Measurements from ENCODE around the gene CALR3.
"Not testable (repeated sequence)": the region's sequence is repeated elsewhere in the genome, so short reads cannot be mapped to it uniquely, and the experiment has no call there.

The CALR3 gene

DNA sequence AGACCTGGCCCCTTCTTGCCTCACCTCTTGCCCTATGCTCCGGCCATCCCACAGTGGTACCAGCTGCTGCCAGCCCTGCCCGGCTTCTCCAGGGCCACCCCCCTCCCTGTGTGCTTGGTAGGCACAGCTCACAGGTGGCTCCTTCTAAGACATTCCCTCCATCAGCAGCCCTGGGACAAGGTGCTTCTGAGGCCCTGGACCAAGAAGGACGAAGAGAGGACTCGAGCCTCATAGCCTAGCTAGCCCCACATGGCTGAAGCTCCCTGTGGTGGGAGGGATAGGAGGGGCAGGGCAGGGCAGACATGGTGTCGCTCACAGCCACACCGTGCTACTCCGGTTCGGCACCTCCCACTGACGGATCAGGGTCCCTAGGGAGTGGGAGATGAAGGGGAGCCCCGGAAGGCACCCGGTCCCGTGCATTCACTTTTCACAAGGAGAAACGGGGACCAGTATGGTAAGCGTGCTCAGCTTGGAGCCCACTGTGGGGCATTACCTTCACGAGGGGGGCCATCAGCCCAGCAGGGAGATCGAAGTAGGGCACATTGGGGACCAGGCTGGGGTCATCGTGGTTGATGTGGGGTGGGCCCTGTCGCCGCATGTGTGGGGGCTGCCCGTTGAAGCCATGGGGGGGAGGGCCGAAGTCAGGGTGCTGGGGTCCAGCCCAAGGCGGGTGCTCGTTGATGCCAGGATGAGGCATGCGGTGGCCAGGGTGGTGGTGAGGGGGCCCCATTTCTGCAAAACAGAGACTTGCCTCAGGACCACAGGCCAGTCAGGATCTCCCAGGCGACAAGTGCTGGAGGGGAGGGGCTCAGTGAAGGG, 26.8 kb upstream of the CALR3 start:
- no peak for DNase-seq

DNA sequence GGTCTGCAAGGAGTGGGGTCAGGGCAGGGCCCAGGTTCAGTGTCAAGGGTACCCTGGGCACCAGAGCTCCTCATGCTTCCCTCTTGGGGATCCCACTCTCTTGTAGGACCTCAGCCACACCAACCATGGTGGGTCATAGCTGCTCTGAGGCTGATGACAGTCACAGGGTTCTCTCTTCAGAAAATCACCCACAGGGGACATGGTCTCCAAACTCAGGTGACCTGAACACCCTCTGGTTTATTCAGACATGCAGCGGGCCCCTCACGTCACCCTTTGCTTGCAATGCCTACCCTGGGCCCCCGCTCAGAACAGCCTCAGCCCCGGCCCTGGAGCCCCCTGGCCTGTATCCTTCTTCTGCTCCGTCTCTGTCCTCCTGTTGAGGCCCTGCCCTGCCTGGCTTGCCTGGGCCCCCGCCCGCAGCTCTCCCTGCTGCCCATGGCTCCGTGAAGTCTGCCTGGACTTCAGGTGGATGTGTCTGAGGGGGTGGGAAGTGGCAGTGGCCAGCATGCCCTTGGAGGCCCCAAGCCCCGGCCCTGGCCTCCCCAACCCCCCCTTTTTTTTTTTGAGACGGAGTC, 25.8 kb upstream of the CALR3 start:
- DNase-seq: no peak

DNA sequence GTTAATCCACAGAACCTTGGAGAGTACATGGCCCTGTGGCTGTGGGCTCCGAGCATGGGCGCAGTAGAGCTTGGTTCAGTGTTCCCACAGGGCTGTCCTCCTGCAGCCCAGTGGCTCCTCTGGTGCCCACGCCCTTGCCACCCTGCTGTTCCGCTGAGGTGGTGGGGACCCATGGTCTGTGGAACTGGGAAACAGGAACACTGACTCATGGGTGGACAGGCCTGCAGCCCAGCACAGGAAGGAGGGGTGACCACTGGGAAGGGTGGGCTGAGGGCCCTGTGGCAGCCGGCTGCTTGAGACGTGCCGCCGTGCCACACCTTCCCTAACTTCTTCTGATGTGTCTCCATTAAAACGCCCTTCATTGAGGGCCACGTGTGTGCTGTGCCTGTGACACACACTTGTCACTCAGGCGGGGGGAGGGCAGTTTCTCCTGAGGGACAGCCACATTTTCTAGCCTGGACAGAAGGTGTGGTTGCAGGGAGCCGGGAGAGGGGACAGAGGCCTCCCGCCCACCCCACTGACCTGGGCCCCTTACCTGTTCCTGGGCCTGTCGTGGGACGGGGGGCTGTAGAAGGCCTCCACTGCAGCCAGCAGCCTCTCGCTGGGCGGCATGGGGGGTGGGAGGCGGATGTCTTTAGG, 25.1 kb upstream of the CALR3 start:
- DNase-seq: no peak

DNA sequence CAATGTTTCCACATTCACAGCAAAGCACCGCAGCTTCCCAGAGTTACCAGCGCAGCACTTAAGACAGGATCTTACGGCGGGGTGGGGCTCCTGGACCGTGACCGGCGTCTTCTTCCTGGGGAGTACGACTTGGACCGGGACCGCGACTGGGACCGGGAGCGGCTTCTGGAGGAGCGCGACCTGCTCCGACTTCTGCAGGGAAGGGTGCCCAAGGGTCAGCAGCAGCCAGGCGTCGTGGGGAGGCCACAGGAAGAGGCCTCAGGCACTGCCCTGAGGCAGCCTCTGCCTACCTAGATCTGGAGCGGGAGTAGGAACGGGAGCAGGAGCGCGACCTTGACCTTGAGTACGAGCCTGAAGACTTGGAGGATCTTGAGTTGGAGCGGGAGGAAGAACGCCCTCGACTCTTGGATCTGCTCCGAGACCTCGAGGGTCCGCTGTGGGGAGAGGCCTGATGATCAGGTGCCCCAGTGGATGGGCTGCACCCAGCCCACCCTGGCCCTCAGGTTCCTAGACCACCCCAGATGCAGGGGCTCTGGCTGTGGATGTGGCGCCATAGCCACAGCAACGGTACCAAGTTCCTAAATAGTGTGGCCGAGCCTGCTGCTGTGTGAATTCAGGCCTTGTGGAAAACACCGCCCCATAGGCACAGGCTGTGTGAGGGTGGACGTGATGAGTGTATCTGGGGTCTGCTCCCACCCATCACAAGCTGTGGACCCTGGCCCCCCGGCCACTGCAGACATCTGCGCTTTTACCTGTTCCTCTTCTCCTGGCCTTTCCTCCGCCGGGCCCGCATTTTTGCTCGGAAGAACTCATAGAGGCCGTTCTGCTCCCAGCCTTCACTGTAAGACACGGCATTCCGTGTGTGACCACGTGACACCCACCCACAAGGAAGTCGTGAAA, 24.4 kb upstream of the CALR3 start:
- DNase-seq: no peak

DNA sequence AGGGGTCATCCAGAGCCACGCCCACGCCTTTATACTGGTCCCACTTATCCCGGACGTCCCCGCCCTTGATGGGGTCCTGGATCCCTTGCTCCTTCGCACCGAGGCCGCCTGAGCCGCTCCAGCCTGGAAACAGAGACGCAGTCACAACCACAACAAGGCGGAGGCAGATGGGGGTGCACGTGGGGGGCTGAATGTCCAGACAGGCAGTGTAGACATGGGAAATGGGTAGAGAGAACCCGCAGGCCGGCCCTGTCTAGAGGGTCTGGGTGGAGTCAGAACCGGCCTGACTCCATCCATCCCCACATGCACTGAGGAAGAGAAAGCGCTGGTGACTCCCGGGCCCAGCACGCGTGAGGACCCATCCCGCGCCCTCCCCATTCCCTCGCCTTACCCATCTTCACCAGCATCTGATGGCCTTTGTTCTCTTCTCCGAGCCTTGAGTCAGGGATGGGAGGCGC, 23.3 kb upstream of the CALR3 start:
- no peak for DNase-seq

DNA sequence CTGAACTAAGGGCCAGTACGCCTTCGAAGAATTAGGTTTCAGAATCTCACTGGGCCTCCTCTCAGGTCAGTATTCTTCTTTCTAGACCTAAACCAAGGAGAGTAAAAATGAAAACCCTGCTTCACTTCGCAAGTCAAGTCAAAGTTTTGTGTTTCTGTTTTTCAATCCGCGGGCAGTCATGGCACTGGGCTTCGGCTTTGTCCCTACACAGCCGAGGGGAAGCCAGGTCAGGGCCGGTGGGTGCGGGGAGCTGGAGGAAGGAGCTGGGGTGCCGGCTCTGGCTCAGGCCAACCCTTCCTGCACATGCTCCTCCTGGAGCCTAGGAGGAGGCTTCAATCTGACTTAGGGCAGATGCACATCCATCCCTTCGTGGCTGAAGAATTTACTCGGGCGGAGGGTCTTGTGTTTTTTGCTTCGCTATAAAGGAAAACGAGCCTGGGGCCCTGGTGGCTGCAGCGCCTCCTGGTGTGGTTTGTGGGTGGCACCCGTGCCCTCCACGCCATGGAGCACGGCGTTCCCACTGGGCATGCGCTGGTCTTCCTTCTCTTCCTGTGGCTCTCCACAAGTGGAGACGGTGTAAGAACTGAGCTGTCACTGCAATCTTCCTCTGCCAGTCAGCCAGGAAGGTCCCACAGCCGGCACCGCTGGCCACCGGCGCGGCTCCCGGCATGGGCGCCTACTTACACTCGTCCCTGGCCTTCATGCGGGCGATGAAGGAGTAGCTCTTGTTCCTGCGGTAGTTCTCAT, 22.7 kb upstream of the CALR3 start:
- no peak for DNase-seq

DNA sequence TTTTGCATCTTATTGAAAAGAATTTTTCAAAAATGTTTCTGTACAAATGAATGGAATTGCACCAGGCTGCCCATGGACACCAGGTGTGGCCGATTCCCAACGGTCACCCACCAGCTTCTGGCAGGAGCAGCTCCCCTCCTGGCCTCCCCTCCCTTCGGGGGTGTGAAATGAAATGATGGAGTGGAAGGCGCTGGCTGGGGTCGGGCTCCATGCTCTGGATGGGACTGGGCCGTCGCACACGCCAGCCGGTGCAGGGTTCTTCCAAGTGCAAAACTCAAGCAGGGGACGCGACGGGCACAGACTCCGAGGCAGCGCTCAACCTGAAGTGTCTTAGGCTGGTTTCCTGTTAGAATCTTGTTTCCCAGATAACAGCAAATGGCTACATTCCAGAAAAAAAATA, 22.1 kb upstream of the CALR3 start:
- DNase-seq: no peak

DNA sequence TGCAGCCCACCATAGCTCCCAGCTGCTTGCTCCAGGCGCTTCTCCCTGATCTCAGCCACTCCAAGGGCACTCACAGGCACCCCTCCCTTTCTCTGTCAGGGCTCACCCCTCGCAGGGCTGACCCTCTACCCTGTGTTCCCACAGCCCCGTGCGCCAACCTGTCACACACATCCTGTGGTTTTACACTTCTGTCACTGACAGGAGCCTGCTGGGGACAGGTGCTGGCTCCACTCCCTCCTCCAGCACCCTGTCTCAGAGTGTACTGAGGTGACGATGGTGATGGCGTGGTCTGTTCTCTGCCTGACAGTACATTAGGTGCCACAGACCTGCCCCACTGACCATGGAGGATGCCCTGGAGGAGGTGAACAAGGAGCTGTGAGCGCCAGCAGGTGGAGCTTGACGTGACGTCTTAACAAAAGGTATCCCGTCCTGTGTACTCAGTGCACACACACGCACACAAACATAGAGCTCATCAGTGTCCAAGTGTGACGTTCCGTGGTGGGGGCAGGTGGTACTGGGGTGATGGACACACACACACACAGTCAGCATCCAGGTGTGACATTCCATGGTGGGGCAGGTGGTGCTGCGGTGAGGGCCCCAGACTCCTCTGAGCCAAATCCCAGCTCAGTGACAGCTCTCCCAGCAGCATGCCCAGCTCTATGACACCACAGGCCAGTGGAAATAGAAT, 21.1 kb upstream of the CALR3 start:
- DNase-seq: no peak

DNA sequence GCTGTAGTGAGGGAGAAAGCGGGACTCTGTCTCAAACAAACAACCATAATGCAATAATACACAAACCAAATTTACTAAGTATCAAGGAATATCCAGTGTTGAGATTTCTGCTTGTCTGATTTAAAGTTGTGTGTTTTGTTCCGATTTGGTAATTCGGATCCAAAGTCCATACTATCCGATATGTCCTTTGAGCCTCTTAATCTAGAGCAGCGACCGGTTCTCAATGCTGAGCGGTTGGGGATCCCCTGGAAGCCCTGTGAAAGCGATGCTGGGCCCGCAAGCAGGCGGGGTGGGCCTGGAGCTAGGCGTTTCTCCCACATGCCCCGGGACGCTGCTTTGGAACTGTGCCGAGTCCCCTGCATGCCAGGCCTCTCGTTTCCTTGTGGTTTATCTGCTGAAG, 20.4 kb upstream of the CALR3 start:
- DNase-seq: no peak

DNA sequence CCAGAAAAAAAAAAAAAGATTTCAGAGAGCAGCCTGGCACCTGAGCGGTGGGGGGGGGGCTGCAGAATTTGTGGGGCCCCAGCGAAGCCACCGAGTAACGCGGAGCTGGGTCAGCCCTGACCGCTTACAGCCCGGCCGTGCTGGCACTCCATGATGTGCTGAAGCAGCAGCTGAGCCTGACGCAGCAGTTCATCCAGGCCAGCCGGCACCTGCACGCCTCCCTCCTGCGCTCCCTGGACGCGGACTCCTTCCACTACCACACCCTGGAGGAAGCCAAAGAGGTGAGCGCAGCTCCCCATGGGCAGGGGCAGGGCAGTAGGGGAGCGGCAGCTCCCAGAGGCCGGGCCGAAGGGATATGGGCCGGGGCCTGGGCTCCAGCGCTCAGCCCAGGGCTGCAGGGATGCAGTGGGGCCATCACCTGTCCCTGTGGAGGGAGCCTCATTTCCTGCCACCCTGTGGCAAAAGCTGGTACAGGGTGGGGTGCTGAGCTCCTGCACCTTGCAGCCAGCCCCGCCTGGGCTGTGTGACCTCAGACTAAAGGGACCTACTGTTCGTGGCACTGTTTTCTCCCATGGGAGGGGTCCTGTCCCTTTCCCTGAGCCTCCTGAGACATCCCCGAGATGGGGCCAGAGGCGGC, 18.5 kb upstream of the CALR3 start:
- no peak for DNase-seq

DNA sequence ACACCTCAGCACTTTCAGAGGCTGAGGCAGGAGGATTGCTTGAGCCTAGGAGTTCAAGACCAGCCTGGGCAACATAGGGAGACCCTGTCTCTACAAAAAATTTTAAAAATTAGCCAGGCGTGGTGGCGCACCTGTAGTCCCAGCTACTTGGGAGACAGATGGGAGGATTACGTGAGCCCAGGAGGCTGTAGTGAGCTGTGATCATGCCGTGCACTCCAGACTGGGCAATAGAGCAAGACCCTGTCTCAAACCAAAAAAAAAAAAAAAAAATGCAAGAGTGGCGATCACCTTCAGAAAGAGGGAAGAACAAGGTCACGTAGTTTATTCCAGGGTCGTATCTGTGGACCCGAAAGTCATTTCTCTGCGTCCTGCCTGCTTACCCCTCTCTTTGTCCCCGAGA, 16.6 kb upstream of the CALR3 start:
- DNase-seq: not testable (repeated sequence)

DNA sequence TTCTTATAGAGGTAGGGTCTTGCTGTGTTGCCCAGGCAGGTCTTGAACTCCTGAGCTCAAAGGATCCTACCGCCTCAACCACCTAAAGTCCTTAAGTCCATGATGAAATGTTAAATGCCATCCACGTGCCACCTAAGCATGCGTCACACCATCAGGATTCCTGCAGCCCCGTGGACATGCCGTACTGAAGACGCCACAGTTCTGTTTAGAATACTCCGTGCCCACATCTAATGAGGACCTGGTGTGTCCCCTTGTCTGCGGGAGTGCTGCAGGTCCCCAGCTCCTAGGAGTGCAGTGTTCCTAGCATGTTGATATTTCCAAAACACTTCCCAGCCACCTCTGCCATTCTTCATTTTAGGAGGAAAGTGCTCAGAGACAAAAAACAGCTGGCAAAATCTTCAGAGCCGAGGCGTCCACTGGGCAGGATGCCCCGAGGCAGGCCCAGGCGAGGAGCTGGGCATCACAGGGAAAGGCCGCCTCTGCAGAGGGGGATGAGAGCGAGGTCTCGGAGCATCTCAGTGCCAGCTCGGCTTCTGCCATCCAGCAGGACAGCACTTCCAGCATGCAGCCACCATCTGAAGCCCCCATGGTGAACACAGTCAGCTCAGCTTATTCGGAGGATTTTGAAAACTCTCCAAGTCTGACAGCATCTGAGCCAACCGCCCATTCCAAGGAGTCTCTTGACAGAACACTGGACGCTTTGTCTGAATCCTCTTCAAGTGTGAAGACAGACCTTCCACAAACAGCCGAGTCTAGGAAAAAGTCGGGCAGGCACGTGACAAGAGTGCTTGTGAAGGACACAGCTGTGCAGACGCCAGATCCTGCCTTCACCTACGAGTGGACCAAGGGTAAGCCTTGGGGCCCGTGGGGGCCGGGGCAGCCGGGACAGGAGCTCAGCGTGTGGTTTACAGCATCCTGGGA, 13.4 kb upstream of the CALR3 start:
- no peak for DNase-seq

DNA sequence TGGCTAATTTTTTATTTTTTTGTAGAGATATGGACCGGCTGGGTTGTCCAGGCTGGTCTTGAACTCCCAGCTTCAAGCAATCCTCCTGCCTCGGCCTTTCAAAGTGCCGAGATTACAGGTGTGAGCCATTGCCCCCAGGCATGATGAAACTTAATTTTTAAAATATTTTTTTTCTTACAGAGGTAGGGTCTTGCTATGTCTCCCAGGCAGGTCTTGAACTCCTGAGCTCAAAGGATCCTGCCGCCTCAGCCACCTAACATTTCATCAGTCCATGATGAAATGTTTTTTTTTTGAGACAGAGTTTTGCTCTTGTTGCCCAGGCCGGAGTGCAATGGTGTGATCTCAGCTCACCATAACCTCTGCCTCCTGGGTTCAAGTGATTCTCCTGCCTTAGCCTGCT, 12.6 kb upstream of the CALR3 start:
- no peak for DNase-seq

DNA sequence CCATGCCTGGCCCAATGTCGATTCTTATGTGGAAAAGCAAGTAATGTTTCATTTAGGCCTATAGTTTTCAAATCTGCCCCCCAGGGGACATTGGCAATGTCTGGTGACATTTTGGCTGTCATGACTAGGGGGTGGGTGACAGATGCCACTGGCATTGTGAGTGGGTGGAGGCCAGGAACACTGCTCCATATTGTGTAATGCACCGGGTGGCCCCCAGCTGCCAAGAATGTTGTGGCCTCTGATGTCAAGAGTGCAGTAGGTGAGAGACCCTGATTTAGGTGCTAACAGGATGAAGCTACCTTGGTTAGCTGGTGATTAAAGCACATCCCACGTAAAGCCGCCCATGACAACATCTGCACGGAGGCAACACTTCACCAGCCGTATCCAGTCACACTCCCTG, 11.0 kb upstream of the CALR3 start:
- no peak for DNase-seq

DNA sequence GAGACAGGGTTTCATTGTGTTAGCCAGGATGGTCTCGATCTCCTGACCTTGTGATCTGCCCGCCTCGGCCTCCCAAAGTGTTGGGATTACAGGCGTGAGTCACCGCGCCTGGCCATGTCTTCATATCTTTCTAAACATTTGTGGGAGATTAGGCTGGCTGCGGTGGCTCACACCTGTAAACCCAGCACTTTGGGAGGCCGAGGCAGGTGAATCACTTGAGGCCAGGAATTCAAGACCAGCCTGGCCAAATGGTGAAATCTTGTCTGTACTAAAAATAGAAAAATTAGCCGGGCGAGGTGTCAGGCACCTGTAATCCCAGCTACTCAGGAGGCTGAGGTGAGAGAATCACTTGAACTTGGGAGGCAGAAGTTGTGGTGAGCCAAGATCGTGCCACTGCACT, 10.2 kb upstream of the CALR3 start:
- DNase-seq: not testable (repeated sequence)

DNA sequence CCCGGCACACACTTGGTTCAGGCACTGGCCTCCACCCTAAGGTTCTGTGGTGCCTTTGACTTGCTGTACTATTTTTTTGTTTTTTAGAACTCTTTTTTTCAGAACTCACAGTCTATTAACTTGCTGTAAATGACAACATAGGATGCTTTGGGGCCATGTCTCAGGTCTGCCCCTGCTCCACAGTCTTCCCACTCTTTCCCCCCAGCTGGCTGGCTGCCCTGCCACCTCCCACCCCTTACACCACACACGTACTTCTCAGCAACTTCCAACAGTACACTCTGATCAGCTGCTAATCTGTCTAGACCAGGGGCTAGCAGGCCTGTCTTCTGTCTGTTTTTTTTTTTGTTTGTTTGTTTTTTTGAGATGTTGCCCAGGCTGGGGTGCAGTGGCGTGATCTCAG, 8.3 kb upstream of the CALR3 start:
- DNase-seq: no peak

DNA sequence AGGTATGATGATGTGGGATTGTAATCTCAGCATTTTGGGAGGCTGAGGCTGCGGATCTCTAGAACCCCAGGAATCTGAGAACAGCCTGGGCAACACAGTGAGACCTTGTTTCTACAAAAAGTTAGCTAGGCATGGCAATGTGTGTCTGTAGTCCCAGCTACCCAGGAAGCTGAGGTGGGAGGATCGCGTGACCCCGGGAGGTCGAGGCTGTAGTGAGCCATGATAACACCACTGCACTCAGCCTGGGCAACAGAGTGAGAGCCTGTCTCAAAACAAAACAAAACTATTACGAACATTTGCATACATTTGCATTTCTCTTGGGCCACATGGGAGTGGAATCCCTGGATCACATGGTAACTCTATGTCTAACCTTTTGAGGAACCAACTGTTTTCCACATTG, 1.9 kb upstream of the CALR3 start:
- no peak for DNase-seq

DNA sequence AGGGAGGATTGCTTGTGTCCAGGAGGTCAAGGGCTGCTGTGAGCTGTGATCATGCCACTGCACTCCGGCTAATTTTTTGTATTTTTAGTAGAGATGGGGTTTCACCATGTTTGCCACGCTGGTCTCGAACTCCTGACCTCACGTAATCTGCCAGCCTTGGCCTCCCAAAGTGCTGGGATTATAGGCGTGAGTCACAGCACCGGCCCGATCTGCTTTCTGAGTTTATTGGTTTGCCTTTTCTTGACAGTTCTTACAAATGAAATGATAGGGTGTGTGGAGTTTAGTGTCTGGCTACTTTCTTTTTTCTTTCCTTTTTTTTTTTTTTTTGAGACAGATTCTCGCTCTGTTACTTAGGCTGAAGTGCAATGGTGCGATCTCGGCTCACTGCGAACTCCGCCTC, 1.1 kb upstream of the CALR3 start:
- no peak for DNase-seq

DNA sequence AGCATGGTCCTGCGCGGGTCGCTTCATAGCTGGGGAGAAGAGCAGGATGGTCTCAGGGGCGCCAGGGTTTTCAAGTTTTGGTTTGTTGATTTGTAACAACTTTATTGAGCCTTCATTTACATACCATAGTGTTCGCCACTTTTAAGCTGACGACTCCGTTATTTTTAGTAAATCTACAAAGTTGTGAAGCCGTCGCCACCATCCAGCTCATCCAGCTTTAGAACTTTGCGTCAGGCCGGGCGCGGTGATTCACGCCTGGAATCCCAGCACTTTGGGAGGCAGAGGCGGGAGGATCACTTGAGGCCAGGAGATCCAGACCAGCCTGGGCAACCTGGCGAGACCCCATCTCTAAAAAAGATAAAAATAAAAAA, 631 bp upstream of the CALR3 start:
- no peak for DNase-seq

DNA sequence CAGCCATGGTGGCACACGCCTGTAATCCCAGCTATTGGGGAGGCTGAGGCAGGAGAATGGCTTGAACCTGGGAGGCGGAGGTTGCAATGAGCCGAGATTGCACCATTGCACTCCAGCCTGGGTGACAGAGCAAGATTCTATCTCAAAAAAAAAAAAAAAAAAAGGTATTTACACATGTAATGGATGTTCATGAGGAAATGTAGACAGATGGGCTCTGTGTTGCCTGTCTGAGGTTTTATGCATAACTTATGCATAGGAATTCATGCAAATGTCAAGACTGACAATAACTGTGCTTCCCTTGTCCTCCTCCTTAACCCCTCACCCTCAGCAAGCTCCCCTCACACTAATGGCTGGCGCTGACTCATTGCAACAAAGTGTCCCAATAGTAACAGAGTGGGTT, 9.5 kb downstream of the CALR3 start:
- DNase-seq: not testable (repeated sequence)

Measured in activated naive CD4-positive, alpha-beta T cell treated with Interleukin-2 at 50 U/mL for 16 hours (primary cell).